Right lobe of liver (tissue), 4 donors: ENCODE results near the gene SLC25A2.

ENCODE experiments used
- CTCF ChIP-seq, 4 donors: fragments of 200-600 bp in 3 of 4; fragments of 450-650 bp in 1 of 4; IDR thresholded peaks; one replicate each; pipeline versions ENCODE4 v1.5.1 to v1.8.0; 2016 to 2022; ENCODE audit warnings: antibody characterized with exemption in 4 of 4, mild to moderate bottlenecking in 2 of 4
- POLR2A ChIP-seq: fragments of 450-650 bp; IDR thresholded peaks from one replicate; pipeline ENCODE4 v1.6.1; 2017; ENCODE audit warnings: antibody characterized with exemption, mild to moderate bottlenecking
- donor health status: DM: no; HTN: no; CAD: no.
- donor health status: DM: no; HTN: no; CAD: no.
- donor health status: DM: no; HTN: yes; CAD: no.

GRCh38 chr5:141269195-141269594 is 34.7 kb downstream of the SLC25A2 start:
- TF ChIP-seq CTCF (IDR thresholded peaks at IDR 0.05): no peak
- no peak for TF ChIP-seq POLR2A
